ENCODE measurements around the gene RBM18. TPM values are rescaled to one million over a fixed set of nuclear protein-coding genes. Genes with fewer than 3 reads are reported as not detected.

The RBM18 gene
- total RNA-seq, 1 experiment from 2014 or later: 17.6 TPM

DNA sequence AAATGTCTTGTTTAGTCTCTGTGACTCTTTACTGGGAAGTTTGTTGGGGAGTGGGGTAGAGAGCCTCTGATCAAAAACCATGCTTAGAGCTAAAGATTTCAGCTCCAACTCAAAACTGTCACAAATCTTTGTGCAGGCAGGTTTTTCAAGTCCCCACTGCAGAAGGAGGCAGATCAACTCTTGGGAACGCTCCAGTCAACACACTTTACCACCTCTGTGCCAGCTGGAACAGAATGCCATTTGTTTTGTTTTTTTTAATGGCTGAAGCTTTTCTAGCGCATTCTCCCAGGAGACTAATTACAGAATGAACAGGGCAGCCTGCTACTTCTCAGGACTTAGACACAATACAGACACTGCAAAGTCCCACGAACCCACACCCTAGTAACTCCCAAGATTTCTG is 18.0 kb downstream of the RBM18 start:
- no peaks in the 10 kb centered on the region; the same call in 1 of the 2 replicates for H3K4me1 ChIP-seq (replicated peaks)
- no peaks in the 10 kb centered on the region for H3K9me3 ChIP-seq (replicated peaks)
- no peak overlapping the region for H3K4me3 ChIP-seq
- DNase-seq (ENCODE audit: low read depth in 1 of 2, low spot score in 2 of 2): no peak
- H3K36me3 ChIP-seq: peaks cover 69% of the 10 kb centered on the region
- no peak overlapping the region for H3K27ac ChIP-seq
- H3K27me3 ChIP-seq (replicated peaks): no peaks in the 10 kb centered on the region

DNA sequence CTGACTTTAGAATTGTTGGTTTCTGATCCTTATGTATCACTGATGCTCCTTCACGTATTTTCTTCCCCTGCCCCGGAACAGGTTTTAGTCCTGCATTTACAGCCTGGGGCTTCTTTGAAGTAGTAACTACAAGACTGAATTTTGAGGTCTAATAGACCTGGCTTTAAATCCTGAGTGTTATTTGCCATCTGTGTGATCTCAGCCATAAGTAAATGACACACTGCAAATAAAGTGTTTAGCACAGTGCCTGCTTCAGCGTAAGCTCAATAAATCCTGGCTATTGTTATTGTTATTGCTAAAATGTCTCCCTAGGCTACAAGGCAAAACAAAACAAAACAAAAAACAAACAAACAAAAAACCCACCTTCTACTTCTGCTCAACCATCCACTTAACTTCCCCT is 20.3 kb downstream of the RBM18 start:
- Histone ChIP-seq H3K27ac (no peak overlapping the region), H3K36me3 (peaks cover 71% of the 10 kb centered on the region)
- DNase-seq (ENCODE audit: low read depth in 1 of 2, low spot score in 2 of 2): no peak

DNA sequence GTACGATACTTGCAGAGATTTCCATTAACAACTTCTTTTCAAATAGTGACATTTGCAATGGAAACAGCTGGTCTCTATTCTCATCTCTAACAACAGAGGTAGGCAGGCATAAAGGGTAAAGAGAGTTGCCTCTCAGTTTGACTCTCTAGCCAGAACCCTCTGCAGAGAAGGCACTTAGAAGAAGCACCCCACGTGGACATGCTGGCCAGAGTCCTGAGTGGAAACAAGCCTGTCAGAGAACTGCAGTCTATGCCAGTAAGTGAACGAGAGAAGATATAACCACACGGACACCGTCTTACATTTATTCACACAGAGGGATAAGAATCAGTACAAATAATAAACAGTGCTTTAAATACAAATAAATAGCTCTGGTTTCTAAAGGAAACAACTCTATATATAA is 24.9 kb downstream of the RBM18 start:
- no peaks in the 10 kb centered on the region for H3K9me3 ChIP-seq (replicated peaks)
- peaks cover 42% of the 10 kb centered on the region for H3K36me3 ChIP-seq
- H3K27me3 ChIP-seq (replicated peaks): no peaks in the 10 kb centered on the region
- DNase-seq (ENCODE audit: low read depth in 1 of 2, low spot score in 2 of 2): no peak
- no peaks in the 10 kb centered on the region for H3K4me1 ChIP-seq (replicated peaks)
- H3K27ac ChIP-seq: no peak overlapping the region
- H3K4me3 ChIP-seq: no peak overlapping the region

More for the DNA sequence above, 20.3 kb downstream of the RBM18 start:
- no peaks in the 10 kb centered on the region for H3K9me3 ChIP-seq (replicated peaks)
- no peaks in the 10 kb centered on the region for H3K4me1 ChIP-seq (replicated peaks)
- H3K4me3 ChIP-seq: no peak overlapping the region
- H3K27me3 ChIP-seq (replicated peaks): no peaks in the 10 kb centered on the region

DNA sequence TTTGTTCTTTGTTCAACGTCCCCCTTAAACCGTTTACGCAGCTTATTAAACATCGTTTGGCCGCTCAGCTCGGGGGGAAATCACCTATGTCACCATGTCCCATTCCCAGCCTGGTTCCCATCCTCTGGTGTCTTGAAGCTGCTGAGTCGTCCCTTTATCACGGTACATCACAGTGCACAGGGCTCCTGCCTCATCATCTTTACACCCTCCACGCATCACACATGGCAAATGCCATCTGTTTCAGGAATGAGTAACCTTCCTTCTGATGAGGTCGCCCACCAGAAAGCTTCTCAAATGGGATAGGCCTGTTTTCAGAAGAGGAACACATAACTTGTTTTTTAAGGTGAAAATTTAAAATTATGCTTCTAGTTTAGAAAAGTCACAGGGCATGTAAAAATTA is 28.0 kb downstream of the RBM18 start:
- no peaks in the 10 kb centered on the region for H3K27me3 ChIP-seq (replicated peaks)
- no peak for DNase-seq (ENCODE audit: low read depth in 1 of 2, low spot score in 2 of 2)
- H3K9me3 ChIP-seq (replicated peaks): no peaks in the 10 kb centered on the region
- H3K27ac ChIP-seq: no peak overlapping the region
- H3K4me3 ChIP-seq: no peak overlapping the region
- peaks cover 16% of the 10 kb centered on the region for H3K36me3 ChIP-seq
- no peaks in the 10 kb centered on the region for H3K4me1 ChIP-seq (replicated peaks)

DNA sequence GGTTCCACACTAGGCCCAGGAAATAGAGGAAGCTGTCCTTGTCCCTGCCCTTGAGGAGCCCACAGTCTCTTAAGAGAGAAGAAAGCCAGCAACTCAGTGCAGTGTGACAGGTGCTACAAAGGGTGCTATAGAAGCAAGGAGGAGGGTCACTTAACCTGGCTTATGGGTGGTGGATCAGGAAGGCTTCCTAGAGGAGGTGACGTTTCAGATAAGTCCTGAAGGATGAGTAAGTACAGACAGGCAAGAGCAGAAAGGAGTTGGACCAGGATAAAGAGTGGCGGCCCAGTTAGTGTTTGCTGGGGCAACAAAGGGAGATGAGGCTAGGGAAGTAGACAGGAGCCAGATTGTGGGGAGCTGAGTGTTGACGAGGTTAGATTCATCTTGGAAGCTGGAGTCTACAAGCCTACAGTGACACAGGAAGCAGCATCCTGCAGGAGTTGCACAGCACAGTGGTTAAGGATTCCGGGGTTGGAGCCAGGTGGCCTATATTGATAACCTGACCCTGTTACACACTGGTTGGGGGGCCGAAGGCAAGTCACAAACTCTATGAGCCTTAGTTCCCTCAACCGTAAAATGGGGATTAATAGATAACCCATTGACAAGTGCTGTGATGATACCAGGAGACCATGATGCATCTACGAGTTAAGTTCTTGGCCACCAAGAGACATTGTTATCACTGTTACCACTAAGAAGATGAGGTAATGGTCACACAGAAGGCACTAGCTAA is 30.5 kb downstream of the RBM18 start:
- no peak for DNase-seq (ENCODE audit: low read depth in 1 of 2, low spot score in 2 of 2)
- H3K4me1 ChIP-seq (replicated peaks): peaks cover 6% of the 10 kb centered on the region
- H3K27me3 ChIP-seq (replicated peaks): no peaks in the 10 kb centered on the region
- no peak overlapping the region for H3K27ac ChIP-seq
- no peaks in the 10 kb centered on the region for H3K36me3 ChIP-seq
- no peaks in the 10 kb centered on the region for H3K9me3 ChIP-seq (replicated peaks)
- H3K4me3 ChIP-seq: no peak overlapping the region

DNA sequence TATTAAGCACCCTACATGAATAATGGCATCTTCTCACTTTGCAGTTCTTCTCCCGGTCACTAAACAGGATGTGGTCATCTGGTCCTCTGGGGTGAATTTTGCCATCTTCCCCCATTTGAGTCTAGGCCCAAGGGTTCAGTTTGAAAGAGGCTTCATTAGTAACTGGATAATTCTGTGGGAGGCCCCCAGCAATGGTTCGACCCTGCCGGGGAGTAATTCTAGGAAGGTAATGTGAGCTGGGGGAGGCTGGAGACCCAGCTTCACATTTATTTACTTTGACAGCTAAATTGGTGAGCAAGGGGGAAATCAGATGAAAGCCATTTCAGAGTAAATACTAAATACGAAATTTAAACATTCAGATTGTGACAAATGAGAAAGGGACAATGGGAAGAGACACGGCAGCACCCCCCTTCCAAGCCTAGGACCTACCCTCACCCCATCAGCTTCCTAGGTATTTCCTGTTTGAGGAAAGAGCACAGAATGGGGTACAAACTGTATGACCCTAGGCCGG is 31.8 kb downstream of the RBM18 start:
- H3K36me3 ChIP-seq: no peaks in the 10 kb centered on the region
- H3K9me3 ChIP-seq (replicated peaks): no peaks in the 10 kb centered on the region
- H3K4me1 ChIP-seq (replicated peaks): peaks cover 12% of the 10 kb centered on the region
- H3K27ac ChIP-seq: no peak overlapping the region
- H3K27me3 ChIP-seq (replicated peaks): no peaks in the 10 kb centered on the region
- no peak overlapping the region for H3K4me3 ChIP-seq
- no peak for DNase-seq (ENCODE audit: low read depth in 1 of 2, low spot score in 2 of 2)

DNA sequence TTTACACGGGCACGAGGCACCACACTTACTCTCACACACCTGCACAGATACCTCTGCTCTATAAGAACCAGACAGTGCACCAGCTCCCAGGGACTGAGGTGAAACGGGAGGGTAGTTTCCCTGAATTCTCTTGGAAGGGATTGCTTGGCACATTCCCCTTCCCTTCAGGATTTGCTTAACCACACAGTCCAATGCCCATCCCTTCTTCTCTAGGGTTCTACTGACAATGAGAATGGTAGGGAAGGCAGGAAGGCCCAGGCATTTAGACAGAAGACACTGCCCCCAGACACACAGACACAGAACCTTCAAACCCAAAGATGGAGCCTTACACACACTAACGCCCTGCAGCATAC is 35.2 kb downstream of the RBM18 start:
- Histone ChIP-seq H3K4me1 (replicated peaks) (peaks cover 12% of the 10 kb centered on the region), H3K36me3 (peaks cover 11% of the 10 kb centered on the region; the same call in 1 of the 2 replicates), H3K4me3 (peak overlapping the region; percentile 75; the same call in 1 of the 2 replicates), H3K27me3 (replicated peaks) (no peaks in the 10 kb centered on the region), H3K27ac (no peak overlapping the region), H3K9me3 (replicated peaks) (no peaks in the 10 kb centered on the region)
- DNase-seq (ENCODE audit: low read depth in 1 of 2, low spot score in 2 of 2): no peak

DNA sequence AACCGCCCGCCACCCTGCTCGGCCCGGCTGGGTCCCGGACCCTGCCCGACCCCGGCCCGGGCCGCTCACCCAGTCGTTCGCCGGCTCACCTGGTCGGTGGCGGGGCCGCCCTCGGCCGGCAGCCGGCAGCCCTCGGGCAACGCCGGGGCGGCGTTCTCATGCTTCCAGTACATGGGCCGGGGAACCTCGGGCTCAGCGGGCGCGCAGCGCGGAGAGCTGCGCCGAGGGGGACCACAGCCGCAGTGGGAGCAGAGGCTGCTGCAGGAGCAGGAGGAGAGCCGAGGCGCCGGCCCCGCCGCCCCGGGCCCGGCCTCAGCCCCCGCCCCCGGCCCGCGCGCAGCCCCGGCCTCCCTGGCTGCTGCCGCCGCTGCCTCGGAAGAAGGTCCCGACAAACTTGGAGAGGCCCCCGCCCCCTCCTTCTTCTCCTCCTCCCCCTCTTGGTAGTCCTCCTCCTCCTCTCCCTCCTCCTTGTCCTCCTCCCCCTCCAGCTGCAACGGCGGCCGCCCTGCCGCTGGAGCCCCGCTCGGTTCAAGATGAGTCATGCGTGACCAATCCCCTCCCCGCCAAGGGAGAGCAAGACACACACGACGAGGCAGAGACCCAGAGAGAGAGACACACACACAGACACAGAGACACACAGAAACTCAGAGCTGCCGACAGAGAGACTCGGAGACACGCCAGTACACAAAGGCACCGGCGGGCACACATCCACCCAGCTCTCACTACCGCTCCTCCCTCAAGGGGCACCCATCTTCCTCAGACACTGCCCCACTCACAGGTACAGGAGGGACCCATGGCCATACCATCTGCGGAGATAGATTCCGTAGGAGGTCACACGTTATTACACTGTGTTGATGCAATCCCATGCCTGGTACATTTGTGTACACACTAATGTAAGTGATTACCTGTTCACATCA is 35.8 kb downstream of the RBM18 start, which contains the start of gene LHX6:
LHX6 (minus strand) TSS at position 390 of the 917 bp plus-strand sequence; CDS start at position 173, 217 bp downstream.
- no peak within 1 kb of the TSS for H3K27ac ChIP-seq
- H3K27me3 ChIP-seq (replicated peaks): no peaks in the 10 kb centered on the region
- H3K36me3 ChIP-seq: peaks cover 11% of the 10 kb centered on the region; the same call in 1 of the 2 replicates

DNA sequence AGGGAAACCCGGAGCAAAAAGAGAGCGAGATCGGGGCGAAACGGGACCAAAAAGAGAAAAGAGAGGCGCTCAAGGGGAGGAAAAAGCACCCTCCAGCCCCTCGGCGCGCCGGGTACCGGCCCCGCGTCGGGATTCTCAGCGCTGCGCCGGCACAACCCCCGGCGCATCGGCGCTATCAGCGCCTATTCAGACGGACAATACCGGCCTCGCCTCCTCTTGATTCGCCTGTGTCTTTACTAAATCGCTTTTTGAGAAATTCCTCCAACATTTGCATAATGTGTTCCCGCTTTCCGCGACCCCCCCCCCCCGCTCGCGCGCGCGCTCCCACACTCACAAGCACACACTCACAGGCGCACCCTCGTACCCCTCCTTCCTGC is 36.5 kb downstream of the RBM18 start:
- Histone ChIP-seq H3K9me3 (replicated peaks) (no peaks in the 10 kb centered on the region), H3K27me3 (replicated peaks) (no peaks in the 10 kb centered on the region), H3K4me1 (replicated peaks) (peaks cover 12% of the 10 kb centered on the region), H3K4me3 (peak overlapping the region; percentile 75), H3K36me3 (peaks cover 11% of the 10 kb centered on the region; the same call in 1 of the 2 replicates), H3K27ac (no peak overlapping the region)
- peak in 1 of 2 experiments; percentile 31 for DNase-seq (ENCODE audit: low read depth in 1 of 2, low spot score in 2 of 2)

More for the DNA sequence above, 35.8 kb downstream of the RBM18 start, which contains the start of gene LHX6:
- H3K4me3 ChIP-seq: peak within 1 kb of the TSS; percentile 75
- H3K9me3 ChIP-seq (replicated peaks): no peaks in the 10 kb centered on the region
- H3K4me1 ChIP-seq (replicated peaks): peaks cover 12% of the 10 kb centered on the region
- DNase-seq (ENCODE audit: low read depth in 1 of 2, low spot score in 2 of 2): peak; percentile 76 to 91

DNA sequence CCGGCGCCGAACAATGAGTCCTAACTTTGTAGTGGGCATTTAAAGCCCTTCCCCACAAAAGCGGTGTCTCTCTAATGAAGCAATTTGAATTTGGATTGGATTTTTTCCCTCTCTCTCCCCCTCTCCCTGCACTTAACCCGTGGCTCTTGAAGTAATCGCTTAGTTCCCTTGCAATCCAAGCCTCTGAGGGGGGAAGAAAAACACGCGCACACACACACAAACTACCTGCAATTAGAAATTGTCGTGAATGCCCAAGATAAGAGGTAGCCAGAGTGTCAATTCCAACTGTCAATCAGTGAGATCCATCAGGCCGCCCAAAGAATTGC is 37.1 kb downstream of the RBM18 start:
- no peaks in the 10 kb centered on the region for H3K9me3 ChIP-seq (replicated peaks)
- H3K27me3 ChIP-seq (replicated peaks): no peaks in the 10 kb centered on the region
- H3K4me3 ChIP-seq: no peak overlapping the region
- DNase-seq (ENCODE audit: low read depth in 1 of 2, low spot score in 2 of 2): no peak
- H3K36me3 ChIP-seq: peaks cover 11% of the 10 kb centered on the region; the same call in 1 of the 2 replicates
- H3K4me1 ChIP-seq (replicated peaks): peaks cover 12% of the 10 kb centered on the region
- H3K27ac ChIP-seq: no peak overlapping the region

DNA sequence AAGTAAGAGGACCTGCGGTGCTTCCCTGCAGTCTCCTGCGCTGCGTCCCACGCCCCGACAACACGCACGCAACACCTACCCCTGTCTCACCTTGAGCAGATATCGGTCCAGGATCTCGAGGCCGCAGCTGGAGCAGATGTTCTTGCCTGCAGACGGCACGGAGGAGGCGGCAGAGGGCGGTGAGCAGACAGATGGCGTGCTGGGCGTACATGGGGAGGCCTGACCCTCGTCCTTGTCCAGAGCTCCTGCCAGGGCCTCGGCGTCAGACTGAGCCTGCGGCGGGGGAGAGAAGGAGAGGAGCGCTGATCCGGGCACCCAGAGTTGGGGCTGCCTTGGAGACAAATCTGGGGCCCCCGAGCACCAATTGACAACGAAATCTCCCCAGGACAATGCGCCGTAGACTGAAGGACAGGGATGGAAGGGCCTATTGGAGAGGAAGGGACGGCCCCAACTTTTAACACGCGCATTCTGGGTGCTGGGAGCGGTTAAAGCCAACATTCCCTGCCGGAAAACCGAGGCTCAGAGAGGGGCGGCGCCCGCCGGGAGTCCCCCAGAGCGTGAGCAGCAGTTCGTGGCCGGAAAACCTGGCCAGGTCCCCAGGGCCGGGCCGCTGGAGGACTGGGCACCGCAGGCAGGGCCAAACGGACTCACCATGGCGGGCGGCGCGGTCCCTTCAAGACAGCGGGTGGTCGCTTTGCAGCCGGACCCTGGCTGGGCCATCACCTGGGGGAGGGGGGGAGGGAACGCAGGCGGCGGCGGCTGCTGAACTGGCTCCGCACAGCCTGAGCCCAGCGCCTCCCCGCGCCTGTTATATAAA is 37.7 kb downstream of the RBM18 start:
- no peak for DNase-seq (ENCODE audit: low read depth in 1 of 2, low spot score in 2 of 2)
- Histone ChIP-seq H3K9me3 (replicated peaks) (no peaks in the 10 kb centered on the region), H3K36me3 (peaks cover 11% of the 10 kb centered on the region; the same call in 1 of the 2 replicates), H3K27me3 (replicated peaks) (no peaks in the 10 kb centered on the region), H3K4me3 (no peak overlapping the region), H3K4me1 (replicated peaks) (peaks cover 12% of the 10 kb centered on the region), H3K27ac (no peak overlapping the region)

DNA sequence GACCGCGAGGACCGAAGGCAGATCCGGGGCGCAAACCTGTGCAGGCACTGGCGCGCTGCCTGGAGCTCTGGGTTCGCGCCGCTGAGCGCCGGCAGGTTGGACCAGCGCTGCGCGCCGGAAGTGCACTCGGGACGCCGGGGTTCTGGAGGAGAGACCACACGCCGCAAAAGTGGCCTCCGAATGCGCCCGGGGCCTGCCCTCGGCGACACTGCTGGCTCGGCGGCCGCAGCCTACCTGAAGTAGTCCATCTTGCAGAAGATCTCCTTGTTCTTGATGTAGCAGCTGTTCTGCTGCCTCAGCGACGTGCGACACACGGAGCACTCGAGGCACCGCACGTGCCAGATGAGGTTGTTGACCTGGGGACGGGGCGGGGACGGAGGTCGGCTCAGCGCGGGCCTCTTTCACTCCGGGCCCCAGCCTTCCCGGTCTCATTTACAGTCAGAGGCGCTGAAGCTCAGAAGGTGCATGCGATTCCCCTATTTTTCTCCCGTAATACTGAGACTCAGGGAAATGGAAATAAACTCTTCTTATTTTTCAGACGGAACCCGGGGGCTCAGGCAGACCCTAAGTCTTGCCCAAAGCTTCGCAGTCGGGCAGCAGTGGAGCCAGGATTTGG is 38.4 kb downstream of the RBM18 start:
- H3K4me3 ChIP-seq: no peak overlapping the region
- no peaks in the 10 kb centered on the region for H3K9me3 ChIP-seq (replicated peaks)
- peaks cover 12% of the 10 kb centered on the region for H3K4me1 ChIP-seq (replicated peaks)
- DNase-seq (ENCODE audit: low read depth in 1 of 2, low spot score in 2 of 2): no peak
- H3K36me3 ChIP-seq: peaks cover 11% of the 10 kb centered on the region; the same call in 1 of the 2 replicates
- H3K27me3 ChIP-seq (replicated peaks): no peaks in the 10 kb centered on the region
- H3K27ac ChIP-seq: no peak overlapping the region
